ENCODE results near the gene NFATC1. TPM values are rescaled to one million over a fixed set of nuclear protein-coding genes. Genes with fewer than 3 reads are reported as not detected.

NFATC1 gene
- total and polyA plus RNA-seq, 2 donors (not counting 1 experiment from before 2014, with no cell fraction given) = 0.92 to 4.3 TPM

DNA sequence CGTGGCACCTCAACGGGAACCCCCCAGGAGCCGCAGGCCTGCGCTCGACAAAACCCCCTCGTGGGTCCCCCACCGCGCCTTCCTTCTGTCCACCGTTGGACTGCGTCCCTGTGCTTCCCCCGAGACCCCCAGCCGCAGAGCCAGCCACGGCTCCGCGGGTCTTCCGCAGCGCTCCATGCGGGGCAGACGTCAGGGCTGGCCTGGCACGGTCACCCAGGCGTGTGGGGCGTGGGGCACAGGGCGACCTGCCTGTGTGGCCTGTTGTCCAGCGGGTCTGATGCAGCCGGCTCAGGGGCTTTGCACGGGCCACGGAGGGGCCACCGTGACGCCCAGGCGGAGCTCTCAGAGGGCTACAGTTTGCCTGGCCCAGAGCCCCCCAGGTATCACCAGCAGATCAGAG, 11.0 kb downstream of the NFATC1 start:
- Histone ChIP-seq H3K4me1 (ENCODE audit: control insufficient read depth, extremely low read depth, insufficient read depth, low read length) (no peaks in the 10 kb centered on the region), H3K4me2 (ENCODE audit: extremely low read depth, insufficient read depth, low read length) (no peak overlapping the region), H3K27me3 (ENCODE audit: control insufficient read depth, insufficient read depth, low read length) (no peaks in the 10 kb centered on the region), H3K27ac (ENCODE audit: insufficient read depth, low read length) (no peak overlapping the region), H3K79me2 (ENCODE audit: control insufficient read depth, insufficient read depth, low read length) (no peaks in the 10 kb centered on the region), H3K4me3 (replicated peaks in 1 of 4; ENCODE audit: control extremely low read depth in 1 of 4, insufficient read depth in 1 of 4, low read depth in 3 of 4, low read length in 4 of 4) (no peak overlapping the region), H3K9ac (ENCODE audit: insufficient read depth, low read length) (no peak overlapping the region), H2AFZ (ENCODE audit: low read length) (no peak overlapping the region), H3K9me3 (ENCODE audit: control insufficient read depth, insufficient read depth, low read depth, low read length) (no peaks in the 10 kb centered on the region), H4K20me1 (ENCODE audit: control insufficient read depth, extremely low read depth, insufficient read depth, low read length) (no peaks in the 10 kb centered on the region), H3K36me3 (ENCODE audit: control insufficient read depth, insufficient read depth, low read length) (no peaks in the 10 kb centered on the region)
- TF ChIP-seq, protein P1, sequence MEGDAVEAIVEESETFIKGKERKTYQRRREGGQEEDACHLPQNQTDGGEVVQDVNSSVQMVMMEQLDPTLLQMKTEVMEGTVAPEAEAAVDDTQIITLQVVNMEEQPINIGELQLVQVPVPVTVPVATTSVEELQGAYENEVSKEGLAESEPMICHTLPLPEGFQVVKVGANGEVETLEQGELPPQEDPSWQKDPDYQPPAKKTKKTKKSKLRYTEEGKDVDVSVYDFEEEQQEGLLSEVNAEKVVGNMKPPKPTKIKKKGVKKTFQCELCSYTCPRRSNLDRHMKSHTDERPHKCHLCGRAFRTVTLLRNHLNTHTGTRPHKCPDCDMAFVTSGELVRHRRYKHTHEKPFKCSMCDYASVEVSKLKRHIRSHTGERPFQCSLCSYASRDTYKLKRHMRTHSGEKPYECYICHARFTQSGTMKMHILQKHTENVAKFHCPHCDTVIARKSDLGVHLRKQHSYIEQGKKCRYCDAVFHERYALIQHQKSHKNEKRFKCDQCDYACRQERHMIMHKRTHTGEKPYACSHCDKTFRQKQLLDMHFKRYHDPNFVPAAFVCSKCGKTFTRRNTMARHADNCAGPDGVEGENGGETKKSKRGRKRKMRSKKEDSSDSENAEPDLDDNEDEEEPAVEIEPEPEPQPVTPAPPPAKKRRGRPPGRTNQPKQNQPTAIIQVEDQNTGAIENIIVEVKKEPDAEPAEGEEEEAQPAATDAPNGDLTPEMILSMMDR (conservative IDR thresholded peaks at IDR 0.05 in 1 of 2, IDR thresholded peaks at IDR 0.05 in 1 of 2; ENCODE audit: low read depth in 1 of 2, low read length in 2 of 2) = no peak
- no peak for TF ChIP-seq EZH2 (IDR thresholded peaks at IDR 0.05; ENCODE audit: low read length, missing control alignments)
- DNase-seq (ENCODE audit: low read depth in 2 of 2) = no peak

DNA sequence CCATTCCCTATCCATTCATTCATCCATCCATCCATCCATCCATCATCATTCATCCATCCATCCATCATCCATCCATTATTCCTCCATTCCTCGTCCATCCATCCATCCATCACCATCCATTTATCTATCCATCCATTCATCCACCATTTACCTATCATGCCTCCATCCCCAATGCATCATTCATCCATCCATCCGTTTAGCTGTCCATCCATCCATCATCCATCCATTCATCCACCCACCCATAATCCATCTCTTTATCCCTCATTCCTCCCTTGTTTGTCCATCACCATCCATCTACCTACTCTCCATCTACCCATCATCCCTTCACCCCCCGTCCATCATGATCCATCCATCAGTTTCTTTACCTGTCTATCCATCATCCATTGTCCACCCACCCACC, 13.6 kb downstream of the NFATC1 start:
- no peaks in the 10 kb centered on the region for H3K79me2 ChIP-seq (ENCODE audit: control insufficient read depth, insufficient read depth, low read length)
- no peaks in the 10 kb centered on the region for H4K20me1 ChIP-seq (ENCODE audit: control insufficient read depth, extremely low read depth, insufficient read depth, low read length)
- no peak for TF ChIP-seq EZH2 (IDR thresholded peaks at IDR 0.05; ENCODE audit: low read length, missing control alignments)
- TF ChIP-seq, protein P1 (conservative IDR thresholded peaks at IDR 0.05 in 1 of 2, IDR thresholded peaks at IDR 0.05 in 1 of 2; ENCODE audit: low read depth in 1 of 2, low read length in 2 of 2) = no peak
- no peak overlapping the region for H2AFZ ChIP-seq (ENCODE audit: low read length)
- H3K9ac ChIP-seq (ENCODE audit: insufficient read depth, low read length) = no peak overlapping the region
- H3K4me1 ChIP-seq (ENCODE audit: control insufficient read depth, extremely low read depth, insufficient read depth, low read length) = no peaks in the 10 kb centered on the region
- DNase-seq (ENCODE audit: low read depth in 2 of 2) = no peak
- no peaks in the 10 kb centered on the region for H3K27me3 ChIP-seq (ENCODE audit: control insufficient read depth, insufficient read depth, low read length)
- no peak overlapping the region for H3K27ac ChIP-seq (ENCODE audit: insufficient read depth, low read length)
- H3K9me3 ChIP-seq (ENCODE audit: control insufficient read depth, insufficient read depth, low read depth, low read length) = no peaks in the 10 kb centered on the region
- H3K36me3 ChIP-seq (ENCODE audit: control insufficient read depth, insufficient read depth, low read length) = no peaks in the 10 kb centered on the region
- H3K4me2 ChIP-seq (ENCODE audit: extremely low read depth, insufficient read depth, low read length) = no peak overlapping the region
- H3K4me3 ChIP-seq (replicated peaks in 1 of 4; ENCODE audit: control extremely low read depth in 1 of 4, insufficient read depth in 1 of 4, low read depth in 3 of 4, low read length in 4 of 4) = no peak overlapping the region

DNA sequence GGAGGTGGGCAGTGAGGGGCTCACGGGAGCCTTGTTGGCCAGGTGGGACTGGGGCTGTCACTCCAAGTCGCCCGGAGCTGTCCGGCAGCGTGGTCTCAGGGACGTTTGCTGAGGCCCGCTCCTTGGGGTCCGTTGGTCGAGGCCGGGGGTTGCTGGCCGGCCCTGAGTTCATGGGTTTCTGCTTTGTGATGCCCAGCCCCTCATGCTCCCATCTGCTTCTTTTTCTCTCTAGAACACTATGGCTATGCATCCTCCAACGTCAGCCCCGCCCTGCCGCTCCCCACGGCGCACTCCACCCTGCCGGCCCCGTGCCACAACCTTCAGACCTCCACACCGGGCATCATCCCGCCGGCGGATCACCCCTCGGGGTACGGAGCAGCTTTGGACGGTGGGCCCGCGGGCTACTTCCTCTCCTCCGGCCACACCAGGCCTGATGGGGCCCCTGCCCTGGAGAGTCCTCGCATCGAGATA, 14.5 kb downstream of the NFATC1 start:
- Histone ChIP-seq H3K9me3 (ENCODE audit: control insufficient read depth, insufficient read depth, low read depth, low read length) (no peaks in the 10 kb centered on the region), H3K27ac (ENCODE audit: insufficient read depth, low read length) (no peak overlapping the region), H3K27me3 (ENCODE audit: control insufficient read depth, insufficient read depth, low read length) (no peaks in the 10 kb centered on the region), H2AFZ (ENCODE audit: low read length) (no peak overlapping the region), H4K20me1 (ENCODE audit: control insufficient read depth, extremely low read depth, insufficient read depth, low read length) (no peaks in the 10 kb centered on the region), H3K79me2 (ENCODE audit: control insufficient read depth, insufficient read depth, low read length) (no peaks in the 10 kb centered on the region), H3K4me1 (ENCODE audit: control insufficient read depth, extremely low read depth, insufficient read depth, low read length) (no peaks in the 10 kb centered on the region), H3K36me3 (ENCODE audit: control insufficient read depth, insufficient read depth, low read length) (no peaks in the 10 kb centered on the region), H3K4me3 (replicated peaks in 1 of 4; ENCODE audit: control extremely low read depth in 1 of 4, insufficient read depth in 1 of 4, low read depth in 3 of 4, low read length in 4 of 4) (no peak overlapping the region), H3K9ac (ENCODE audit: insufficient read depth, low read length) (no peak overlapping the region), H3K4me2 (ENCODE audit: extremely low read depth, insufficient read depth, low read length) (no peak overlapping the region)
- no peak for DNase-seq (ENCODE audit: low read depth in 2 of 2)
- no peak for TF ChIP-seq EZH2 (IDR thresholded peaks at IDR 0.05; ENCODE audit: low read length, missing control alignments)
- TF ChIP-seq, protein P1 (conservative IDR thresholded peaks at IDR 0.05 in 1 of 2, IDR thresholded peaks at IDR 0.05 in 1 of 2; ENCODE audit: low read depth in 1 of 2, low read length in 2 of 2) = no peak
